DND-41 (cell line): Measurements from ENCODE around the gene ADCY9.

Experiments used
- CTCF ChIP-seq: IDR thresholded peaks from 2 replicates; pipeline ENCODE4 v1.5.1; 2012; ENCODE audit warnings: borderline replicate concordance, low read length, moderate library complexity, mild to moderate bottlenecking; ENCODE audit not compliant: poor library complexity, severe bottlenecking; ENCODE audit errors: extremely low read depth
- EZH2 ChIP-seq: IDR thresholded peaks from 3 replicates; pipeline ENCODE4 v1.6.1; 2012; ENCODE audit warnings: borderline replicate concordance, low read depth, mild to moderate bottlenecking, moderate library complexity, low read length, inconsistent platforms; ENCODE audit not compliant: severe bottlenecking

DNA sequence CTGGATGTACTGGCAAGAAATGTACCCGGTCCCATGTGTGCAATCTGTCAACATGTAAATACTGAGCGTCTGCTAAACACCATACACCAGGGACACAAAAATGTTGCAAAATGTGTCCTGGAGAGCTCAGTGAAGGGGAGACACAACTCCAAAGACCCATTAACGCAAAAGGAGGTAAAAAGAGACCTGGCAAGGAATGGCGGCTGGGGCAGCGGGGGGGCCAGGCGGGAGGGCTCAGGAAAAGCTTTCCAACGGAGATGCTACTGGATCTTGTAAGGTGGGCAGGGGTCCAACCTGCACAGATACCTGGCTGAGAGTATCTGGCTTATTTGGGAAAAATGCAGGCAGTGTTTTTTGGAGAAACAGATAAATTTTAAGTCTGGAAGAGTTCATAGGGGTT, 40.7 kb downstream of the ADCY9 start:
- no peak for TF ChIP-seq CTCF
- TF ChIP-seq EZH2: no peak
